K562 (cell line): ENCODE data around the gene GEN1. TPM values are rescaled to one million over a fixed set of nuclear protein-coding genes. Genes with fewer than 3 reads are reported as not detected.

Source experiments
- ATF1 ChIP-seq, 2 experiments: fragments of 450-650 bp in 1 of 2; IDR thresholded peaks; 2 replicates each; pipeline ENCODE4 v1.6.1; 2016; ENCODE audit warnings: missing compliant biosample characterization in 1 of 2, missing genetic modification characterization in 1 of 2
- CEBPB ChIP-seq: fragments of 450-650 bp; IDR thresholded peaks from 2 replicates; pipeline ENCODE4 v1.6.1; 2016; ENCODE audit warnings: missing genetic modification characterization, missing compliant biosample characterization
- KLF10 ChIP-seq: fragments of 250-450 bp; sonication (Bioruptor Pico); IDR thresholded peaks from 2 replicates; pipeline ENCODE4 v1.6.1; 2021; ENCODE audit warnings: matching md5 sums
- MEF2D ChIP-seq: conservative IDR thresholded peaks from 2 replicates; pipeline ENCODE4 v1.6.1; 2016; ENCODE audit warnings: low read depth, missing genetic modification characterization, missing compliant biosample characterization
- SIN3B ChIP-seq: fragments of 450-650 bp; IDR thresholded peaks from 2 replicates; pipeline ENCODE4 v1.6.1; 2017; ENCODE audit warnings: low read depth, mild to moderate bottlenecking, moderate library complexity
- SREBF2 ChIP-seq: sonication (generic); formaldehyde crosslinking; IDR thresholded peaks from 2 replicates; pipeline ENCODE4 v1.4.0; 2020; ENCODE audit warnings: mild to moderate bottlenecking, missing genetic modification reagents
- SRSF7 ChIP-seq: fragments of 200-400 bp; formaldehyde crosslinking; optimal IDR thresholded peaks from 2 replicates; pipeline ENCODE3; 2017; ENCODE audit warnings: mild to moderate bottlenecking, low read depth, low read length
- ZNF263 ChIP-seq: sonication (generic); formaldehyde crosslinking; IDR thresholded peaks from 2 replicates; pipeline ENCODE4 v1.8.0; 2022; ENCODE audit warnings: mild to moderate bottlenecking, missing genetic modification reagents, borderline replicate concordance
- polyA plus RNA-seq, 8 experiments: library from polyadenylated mRNA; depleted of rRNA in 4 of 8; stranded (reverse) in 5 of 8; unstranded in 3 of 8; fragments of >200 nt; fragmentation: Nextera tagmentation in 2 of 8; fragmentation: Illumina TruSeq in 1 of 8; extraction: Ambion mirVana in 2 of 8; extraction: Trizol in 1 of 8; gene quantifications; 2 replicates each; pipeline versions ENCODE4 v1.2.1 to v1.2.3, GENCODE V29; 2011 to 2014; ENCODE audit warnings: inconsistent platforms in 1 of 8, missing spikeins in 1 of 8
- total RNA-seq, 7 experiments: library from RNA; depleted of rRNA in 6 of 7; stranded (reverse); fragments of >200 nt in 6 of 7; fragmentation: Illumina TruSeq in 2 of 7; extraction: Trizol in 2 of 7; gene quantifications; 2 replicates each; pipeline versions ENCODE4 v1.2.1 to v1.2.3, GENCODE V29; 2011 to 2021; ENCODE audit warnings: low replicate concordance in 1 of 7
- TF ChIP-seq, protein P1 (sequence below): sonication (generic); formaldehyde crosslinking; IDR thresholded peaks from 2 replicates; pipeline ENCODE4 v1.8.0; 2022; ENCODE audit warnings: mild to moderate bottlenecking, missing genetic modification reagents
- TF ChIP-seq, protein P2 (sequence below), 2 experiments: fragments of 450-650 bp in 1 of 2; sonication (generic) in 1 of 2; formaldehyde crosslinking in 1 of 2; IDR thresholded peaks; 2 replicates each; pipeline versions ENCODE4 v1.7.1 to v1.9.0; 2016 to 2022; ENCODE audit warnings: inconsistent platforms in 1 of 2, mild to moderate bottlenecking in 1 of 2, missing genetic modification reagents in 1 of 2

Gene GEN1
- total and polyA plus RNA-seq, 9 of the 15 experiments (the other 6 are each of a cell fraction or from before 2014, with no cell fraction given) = 8.6 to 39.7 (median 24.5) TPM

DNA sequence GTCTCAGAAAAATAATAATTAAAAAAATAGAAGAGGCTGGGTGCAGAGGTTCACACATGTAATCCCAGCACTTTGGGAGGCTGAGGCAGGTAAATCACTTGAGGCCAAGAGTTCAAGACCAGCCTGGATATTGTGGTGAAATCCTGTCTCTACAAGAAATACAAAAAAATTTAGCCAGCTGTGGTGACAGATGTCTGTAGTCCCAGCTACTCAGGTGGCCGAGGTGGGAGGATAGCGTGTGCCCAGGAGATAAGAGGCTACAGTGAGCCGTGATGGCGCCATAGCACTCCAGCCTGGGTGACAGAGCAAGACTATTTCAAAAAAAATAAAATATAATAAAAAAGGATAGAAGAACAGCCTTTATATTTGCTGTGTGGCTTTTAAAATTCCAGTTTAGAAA is 36.3 kb upstream of the GEN1 start (continued):
- TF ChIP-seq MEF2D (tag) (no peak), KLF10 (CRISPR knock-in tag) (no peak), SIN3B (no peak), SREBF2 (CRISPR knock-in tag) (no peak), ATF1 (CRISPR knock-in tag; IDR thresholded peaks at IDR 0.05) (no peak), ATF1 (tag; IDR thresholded peaks at IDR 0.05) (no peak), SRSF7 (no peak), ZNF263 (CRISPR knock-in tag) (no peak), CEBPB (tag) (peak; percentile 84)
- TF ChIP-seq, protein P1, sequence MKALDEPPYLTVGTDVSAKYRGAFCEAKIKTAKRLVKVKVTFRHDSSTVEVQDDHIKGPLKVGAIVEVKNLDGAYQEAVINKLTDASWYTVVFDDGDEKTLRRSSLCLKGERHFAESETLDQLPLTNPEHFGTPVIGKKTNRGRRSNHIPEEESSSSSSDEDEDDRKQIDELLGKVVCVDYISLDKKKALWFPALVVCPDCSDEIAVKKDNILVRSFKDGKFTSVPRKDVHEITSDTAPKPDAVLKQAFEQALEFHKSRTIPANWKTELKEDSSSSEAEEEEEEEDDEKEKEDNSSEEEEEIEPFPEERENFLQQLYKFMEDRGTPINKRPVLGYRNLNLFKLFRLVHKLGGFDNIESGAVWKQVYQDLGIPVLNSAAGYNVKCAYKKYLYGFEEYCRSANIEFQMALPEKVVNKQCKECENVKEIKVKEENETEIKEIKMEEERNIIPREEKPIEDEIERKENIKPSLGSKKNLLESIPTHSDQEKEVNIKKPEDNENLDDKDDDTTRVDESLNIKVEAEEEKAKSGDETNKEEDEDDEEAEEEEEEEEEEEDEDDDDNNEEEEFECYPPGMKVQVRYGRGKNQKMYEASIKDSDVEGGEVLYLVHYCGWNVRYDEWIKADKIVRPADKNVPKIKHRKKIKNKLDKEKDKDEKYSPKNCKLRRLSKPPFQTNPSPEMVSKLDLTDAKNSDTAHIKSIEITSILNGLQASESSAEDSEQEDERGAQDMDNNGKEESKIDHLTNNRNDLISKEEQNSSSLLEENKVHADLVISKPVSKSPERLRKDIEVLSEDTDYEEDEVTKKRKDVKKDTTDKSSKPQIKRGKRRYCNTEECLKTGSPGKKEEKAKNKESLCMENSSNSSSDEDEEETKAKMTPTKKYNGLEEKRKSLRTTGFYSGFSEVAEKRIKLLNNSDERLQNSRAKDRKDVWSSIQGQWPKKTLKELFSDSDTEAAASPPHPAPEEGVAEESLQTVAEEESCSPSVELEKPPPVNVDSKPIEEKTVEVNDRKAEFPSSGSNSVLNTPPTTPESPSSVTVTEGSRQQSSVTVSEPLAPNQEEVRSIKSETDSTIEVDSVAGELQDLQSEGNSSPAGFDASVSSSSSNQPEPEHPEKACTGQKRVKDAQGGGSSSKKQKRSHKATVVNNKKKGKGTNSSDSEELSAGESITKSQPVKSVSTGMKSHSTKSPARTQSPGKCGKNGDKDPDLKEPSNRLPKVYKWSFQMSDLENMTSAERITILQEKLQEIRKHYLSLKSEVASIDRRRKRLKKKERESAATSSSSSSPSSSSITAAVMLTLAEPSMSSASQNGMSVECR (CRISPR knock-in tag) = no peak
- TF ChIP-seq, protein P2, sequence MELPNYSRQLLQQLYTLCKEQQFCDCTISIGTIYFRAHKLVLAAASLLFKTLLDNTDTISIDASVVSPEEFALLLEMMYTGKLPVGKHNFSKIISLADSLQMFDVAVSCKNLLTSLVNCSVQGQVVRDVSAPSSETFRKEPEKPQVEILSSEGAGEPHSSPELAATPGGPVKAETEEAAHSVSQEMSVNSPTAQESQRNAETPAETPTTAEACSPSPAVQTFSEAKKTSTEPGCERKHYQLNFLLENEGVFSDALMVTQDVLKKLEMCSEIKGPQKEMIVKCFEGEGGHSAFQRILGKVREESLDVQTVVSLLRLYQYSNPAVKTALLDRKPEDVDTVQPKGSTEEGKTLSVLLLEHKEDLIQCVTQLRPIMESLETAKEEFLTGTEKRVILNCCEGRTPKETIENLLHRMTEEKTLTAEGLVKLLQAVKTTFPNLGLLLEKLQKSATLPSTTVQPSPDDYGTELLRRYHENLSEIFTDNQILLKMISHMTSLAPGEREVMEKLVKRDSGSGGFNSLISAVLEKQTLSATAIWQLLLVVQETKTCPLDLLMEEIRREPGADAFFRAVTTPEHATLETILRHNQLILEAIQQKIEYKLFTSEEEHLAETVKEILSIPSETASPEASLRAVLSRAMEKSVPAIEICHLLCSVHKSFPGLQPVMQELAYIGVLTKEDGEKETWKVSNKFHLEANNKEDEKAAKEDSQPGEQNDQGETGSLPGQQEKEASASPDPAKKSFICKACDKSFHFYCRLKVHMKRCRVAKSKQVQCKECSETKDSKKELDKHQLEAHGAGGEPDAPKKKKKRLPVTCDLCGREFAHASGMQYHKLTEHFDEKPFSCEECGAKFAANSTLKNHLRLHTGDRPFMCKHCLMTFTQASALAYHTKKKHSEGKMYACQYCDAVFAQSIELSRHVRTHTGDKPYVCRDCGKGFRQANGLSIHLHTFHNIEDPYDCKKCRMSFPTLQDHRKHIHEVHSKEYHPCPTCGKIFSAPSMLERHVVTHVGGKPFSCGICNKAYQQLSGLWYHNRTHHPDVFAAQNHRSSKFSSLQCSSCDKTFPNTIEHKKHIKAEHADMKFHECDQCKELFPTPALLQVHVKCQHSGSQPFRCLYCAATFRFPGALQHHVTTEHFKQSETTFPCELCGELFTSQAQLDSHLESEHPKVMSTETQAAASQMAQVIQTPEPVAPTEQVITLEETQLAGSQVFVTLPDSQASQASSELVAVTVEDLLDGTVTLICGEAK (IDR thresholded peaks at IDR 0.05) = no peak
- TF ChIP-seq, protein P2 (CRISPR knock-in tag; IDR thresholded peaks at IDR 0.05) = no peak
